HL-60 (cell line): ENCODE measurements around the gene CDH20.

Experiments used
- CTCF ChIP-seq: IDR thresholded peaks from one replicate; pipeline ENCODE4 v1.5.1; 2011; ENCODE audit warnings: low read length, control low read depth, inconsistent platforms; ENCODE audit not compliant: insufficient read depth
- GABPA ChIP-seq: IDR thresholded peaks from 2 replicates; pipeline ENCODE4 v1.6.1; 2012; ENCODE audit warnings: low read depth
- POLR2AphosphoS5 ChIP-seq: IDR thresholded peaks from 2 replicates; pipeline ENCODE4 v1.6.1; 2012; ENCODE audit warnings: low read depth
- REST ChIP-seq: IDR thresholded peaks from 2 replicates; pipeline ENCODE4 v1.6.1; 2012; ENCODE audit warnings: low read depth; ENCODE audit not compliant: insufficient replicate concordance
- SPI1 ChIP-seq: IDR thresholded peaks from 2 replicates; pipeline ENCODE4 v1.6.1; 2012; ENCODE audit warnings: low read depth, mild to moderate bottlenecking, borderline replicate concordance

- TF ChIP-seq CTCF (no peak), GABPA (no peak), POLR2AphosphoS5 (no peak), REST (no peak), SPI1 (no peak)
Measured at GRCh38 chr18:61496374-61496773, 163.1 kb downstream of the CDH20 start.
